Measurements from ENCODE around the gene CDKN2D. TPM values are rescaled to one million over a fixed set of nuclear protein-coding genes. Genes with fewer than 3 reads are reported as not detected.

Gene CDKN2D
- total and polyA plus RNA-seq, 2 of the 8 experiments (the other 6 are each of a cell fraction or from before 2014, with no cell fraction given): 3.0 to 4.0 TPM

DNA sequence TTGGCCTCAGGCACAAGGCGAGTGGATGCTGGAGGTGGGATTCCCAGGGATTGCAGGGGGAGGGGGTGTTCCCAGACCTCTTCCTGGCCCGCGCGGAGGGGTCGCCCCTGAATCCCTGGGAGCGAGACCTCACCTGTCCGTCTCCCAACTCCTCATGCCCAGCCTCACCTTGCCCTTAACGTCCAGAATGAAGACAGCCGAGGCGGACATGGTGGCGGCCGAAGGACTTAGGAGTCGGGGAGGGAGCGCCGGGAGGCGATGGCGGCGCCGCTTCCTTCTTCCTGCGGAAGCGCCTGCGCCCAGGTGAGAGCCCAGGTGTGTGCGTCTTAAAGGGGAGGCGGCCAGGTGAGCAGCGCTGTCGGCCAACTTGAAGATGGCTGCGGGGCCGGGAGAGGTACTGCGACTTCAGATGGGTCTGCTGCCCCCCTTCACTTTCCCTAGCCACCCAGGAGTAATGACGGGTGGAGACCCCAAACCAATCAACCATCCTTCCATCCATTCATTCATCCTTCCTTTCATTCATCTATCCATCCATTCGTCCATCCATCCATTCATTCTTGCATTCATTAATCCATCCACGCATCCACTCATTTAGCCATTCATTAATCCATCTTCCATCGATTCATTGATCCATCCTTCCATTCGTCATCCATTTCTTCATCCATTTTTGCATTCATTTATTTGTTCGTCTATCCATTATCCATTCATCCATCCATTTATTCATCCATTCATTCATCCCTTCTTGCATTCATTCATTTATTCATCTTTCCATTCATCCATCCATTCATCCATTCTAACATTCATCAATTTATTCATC is 18.5 kb upstream of the CDKN2D start, which contains the start of gene AP1M2 (continued):
- no peak for TF ChIP-seq TAF7 (optimal IDR thresholded peaks at IDR 0.05; ENCODE audit: borderline replicate concordance, low read depth, low read length)
- TF ChIP-seq, protein P1, sequence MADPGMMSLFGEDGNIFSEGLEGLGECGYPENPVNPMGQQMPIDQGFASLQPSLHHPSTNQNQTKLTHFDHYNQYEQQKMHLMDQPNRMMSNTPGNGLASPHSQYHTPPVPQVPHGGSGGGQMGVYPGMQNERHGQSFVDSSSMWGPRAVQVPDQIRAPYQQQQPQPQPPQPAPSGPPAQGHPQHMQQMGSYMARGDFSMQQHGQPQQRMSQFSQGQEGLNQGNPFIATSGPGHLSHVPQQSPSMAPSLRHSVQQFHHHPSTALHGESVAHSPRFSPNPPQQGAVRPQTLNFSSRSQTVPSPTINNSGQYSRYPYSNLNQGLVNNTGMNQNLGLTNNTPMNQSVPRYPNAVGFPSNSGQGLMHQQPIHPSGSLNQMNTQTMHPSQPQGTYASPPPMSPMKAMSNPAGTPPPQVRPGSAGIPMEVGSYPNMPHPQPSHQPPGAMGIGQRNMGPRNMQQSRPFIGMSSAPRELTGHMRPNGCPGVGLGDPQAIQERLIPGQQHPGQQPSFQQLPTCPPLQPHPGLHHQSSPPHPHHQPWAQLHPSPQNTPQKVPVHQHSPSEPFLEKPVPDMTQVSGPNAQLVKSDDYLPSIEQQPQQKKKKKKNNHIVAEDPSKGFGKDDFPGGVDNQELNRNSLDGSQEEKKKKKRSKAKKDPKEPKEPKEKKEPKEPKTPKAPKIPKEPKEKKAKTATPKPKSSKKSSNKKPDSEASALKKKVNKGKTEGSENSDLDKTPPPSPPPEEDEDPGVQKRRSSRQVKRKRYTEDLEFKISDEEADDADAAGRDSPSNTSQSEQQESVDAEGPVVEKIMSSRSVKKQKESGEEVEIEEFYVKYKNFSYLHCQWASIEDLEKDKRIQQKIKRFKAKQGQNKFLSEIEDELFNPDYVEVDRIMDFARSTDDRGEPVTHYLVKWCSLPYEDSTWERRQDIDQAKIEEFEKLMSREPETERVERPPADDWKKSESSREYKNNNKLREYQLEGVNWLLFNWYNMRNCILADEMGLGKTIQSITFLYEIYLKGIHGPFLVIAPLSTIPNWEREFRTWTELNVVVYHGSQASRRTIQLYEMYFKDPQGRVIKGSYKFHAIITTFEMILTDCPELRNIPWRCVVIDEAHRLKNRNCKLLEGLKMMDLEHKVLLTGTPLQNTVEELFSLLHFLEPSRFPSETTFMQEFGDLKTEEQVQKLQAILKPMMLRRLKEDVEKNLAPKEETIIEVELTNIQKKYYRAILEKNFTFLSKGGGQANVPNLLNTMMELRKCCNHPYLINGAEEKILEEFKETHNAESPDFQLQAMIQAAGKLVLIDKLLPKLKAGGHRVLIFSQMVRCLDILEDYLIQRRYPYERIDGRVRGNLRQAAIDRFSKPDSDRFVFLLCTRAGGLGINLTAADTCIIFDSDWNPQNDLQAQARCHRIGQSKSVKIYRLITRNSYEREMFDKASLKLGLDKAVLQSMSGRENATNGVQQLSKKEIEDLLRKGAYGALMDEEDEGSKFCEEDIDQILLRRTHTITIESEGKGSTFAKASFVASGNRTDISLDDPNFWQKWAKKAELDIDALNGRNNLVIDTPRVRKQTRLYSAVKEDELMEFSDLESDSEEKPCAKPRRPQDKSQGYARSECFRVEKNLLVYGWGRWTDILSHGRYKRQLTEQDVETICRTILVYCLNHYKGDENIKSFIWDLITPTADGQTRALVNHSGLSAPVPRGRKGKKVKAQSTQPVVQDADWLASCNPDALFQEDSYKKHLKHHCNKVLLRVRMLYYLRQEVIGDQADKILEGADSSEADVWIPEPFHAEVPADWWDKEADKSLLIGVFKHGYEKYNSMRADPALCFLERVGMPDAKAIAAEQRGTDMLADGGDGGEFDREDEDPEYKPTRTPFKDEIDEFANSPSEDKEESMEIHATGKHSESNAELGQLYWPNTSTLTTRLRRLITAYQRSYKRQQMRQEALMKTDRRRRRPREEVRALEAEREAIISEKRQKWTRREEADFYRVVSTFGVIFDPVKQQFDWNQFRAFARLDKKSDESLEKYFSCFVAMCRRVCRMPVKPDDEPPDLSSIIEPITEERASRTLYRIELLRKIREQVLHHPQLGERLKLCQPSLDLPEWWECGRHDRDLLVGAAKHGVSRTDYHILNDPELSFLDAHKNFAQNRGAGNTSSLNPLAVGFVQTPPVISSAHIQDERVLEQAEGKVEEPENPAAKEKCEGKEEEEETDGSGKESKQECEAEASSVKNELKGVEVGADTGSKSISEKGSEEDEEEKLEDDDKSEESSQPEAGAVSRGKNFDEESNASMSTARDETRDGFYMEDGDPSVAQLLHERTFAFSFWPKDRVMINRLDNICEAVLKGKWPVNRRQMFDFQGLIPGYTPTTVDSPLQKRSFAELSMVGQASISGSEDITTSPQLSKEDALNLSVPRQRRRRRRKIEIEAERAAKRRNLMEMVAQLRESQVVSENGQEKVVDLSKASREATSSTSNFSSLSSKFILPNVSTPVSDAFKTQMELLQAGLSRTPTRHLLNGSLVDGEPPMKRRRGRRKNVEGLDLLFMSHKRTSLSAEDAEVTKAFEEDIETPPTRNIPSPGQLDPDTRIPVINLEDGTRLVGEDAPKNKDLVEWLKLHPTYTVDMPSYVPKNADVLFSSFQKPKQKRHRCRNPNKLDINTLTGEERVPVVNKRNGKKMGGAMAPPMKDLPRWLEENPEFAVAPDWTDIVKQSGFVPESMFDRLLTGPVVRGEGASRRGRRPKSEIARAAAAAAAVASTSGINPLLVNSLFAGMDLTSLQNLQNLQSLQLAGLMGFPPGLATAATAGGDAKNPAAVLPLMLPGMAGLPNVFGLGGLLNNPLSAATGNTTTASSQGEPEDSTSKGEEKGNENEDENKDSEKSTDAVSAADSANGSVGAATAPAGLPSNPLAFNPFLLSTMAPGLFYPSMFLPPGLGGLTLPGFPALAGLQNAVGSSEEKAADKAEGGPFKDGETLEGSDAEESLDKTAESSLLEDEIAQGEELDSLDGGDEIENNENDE (IDR thresholded peaks at IDR 0.05; ENCODE audit: insufficient replicate concordance, low read length): no peak
- peak; percentile 77 for TF ChIP-seq KDM4A (IDR thresholded peaks at IDR 0.05; ENCODE audit: low read depth, low read length, severe bottlenecking)
- no peak for TF ChIP-seq SP2 (IDR thresholded peaks at IDR 0.05; ENCODE audit: low read length)
- TF ChIP-seq KDM5A (IDR thresholded peaks at IDR 0.05; ENCODE audit: low read length): no peak
- peak in 1 of 2 experiments; percentile 9; a peak in 1 of 4 replicates for TF ChIP-seq RAD21 (IDR thresholded peaks at IDR 0.05 in 1 of 2, conservative IDR thresholded peaks at IDR 0.05 in 1 of 2; ENCODE audit: low read depth in 2 of 2, low read length in 2 of 2)
- TF ChIP-seq POLR2AphosphoS5 (IDR thresholded peaks at IDR 0.05; ENCODE audit: low read depth, low read length): no peak
- TF ChIP-seq CBX5 (IDR thresholded peaks at IDR 0.05; ENCODE audit: low read depth, low read length): no peak
- TF ChIP-seq GABPA (IDR thresholded peaks at IDR 0.05; ENCODE audit: borderline replicate concordance, insufficient read depth, low read length): no peak
- TF ChIP-seq BCL11A (IDR thresholded peaks at IDR 0.05; ENCODE audit: low read depth in 2 of 2, low read length in 2 of 2): no peak

All from H1 (cell line).